Measurements from ENCODE around the gene PSMD5. TPM values are rescaled to one million over a fixed set of nuclear protein-coding genes. Genes with fewer than 3 reads are reported as not detected.

PSMD5 gene
- total and polyA plus RNA-seq, 9 of the 15 experiments (the other 6 are each of a cell fraction or from before 2014, with no cell fraction given) = 46.4 to 148 (median 76.3) TPM

DNA sequence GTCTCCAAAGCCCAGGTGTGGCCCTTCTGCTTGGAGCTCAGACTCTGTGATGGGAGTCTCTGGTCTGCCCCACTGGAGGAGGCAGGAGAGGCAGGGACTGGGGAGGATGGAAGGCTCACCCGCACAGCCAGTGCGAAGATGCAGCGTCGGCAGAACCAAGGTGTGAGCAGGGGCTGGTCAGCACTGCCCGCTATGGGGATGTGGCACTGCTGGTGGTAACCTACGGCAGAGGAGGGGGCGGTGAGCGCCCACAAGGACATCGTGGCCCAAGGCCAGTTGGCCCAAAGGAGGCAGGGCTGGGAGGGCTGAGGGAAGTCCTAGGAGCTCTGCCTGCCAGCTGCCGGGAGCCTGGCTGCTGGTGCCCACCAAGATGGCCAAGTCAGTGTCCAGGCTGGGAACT lies 27.0 kb upstream of the PSMD5 start:
- Histone ChIP-seq H3K79me2 (ENCODE audit: control insufficient read depth, insufficient read depth, low read length) (peaks cover 36% of the 10 kb centered on the region), H3K4me3 (no peak overlapping the region), H4K20me1 (replicated peaks; ENCODE audit: control insufficient read depth, insufficient read depth, low read length) (no peaks in the 10 kb centered on the region), H3K27me3 (ENCODE audit: control insufficient read depth in 2 of 2, insufficient read depth in 2 of 2, low read length in 2 of 2) (no peaks in the 10 kb centered on the region), H3K9me1 (ENCODE audit: control insufficient read depth, insufficient read depth, low read length) (peaks cover 8% of the 10 kb centered on the region), H3K36me3 (ENCODE audit: control insufficient read depth, insufficient read depth, low read length) (peaks cover 90% of the 10 kb centered on the region), H3K9me3 (replicated peaks; ENCODE audit: control insufficient read depth, insufficient read depth, low read depth, low read length) (no peaks in the 10 kb centered on the region), H3K4me2 (ENCODE audit: insufficient read depth, low read length) (peak overlapping the region; percentile 89), H3K9ac (ENCODE audit: insufficient read depth in 1 of 2, low read depth in 2 of 2, low read length in 2 of 2) (peak overlapping the region; percentile 49 to 82), H3K27ac (ENCODE audit: extremely low read depth, low read depth, low read length) (peak overlapping the region; percentile 76), H2AFZ (ENCODE audit: low read depth, low read length) (no peak overlapping the region), H3K4me1 (replicated peaks in 1 of 2; ENCODE audit: control insufficient read depth in 2 of 2, insufficient read depth in 2 of 2, low read length in 2 of 2) (peaks cover 22 to 31% of the 10 kb centered on the region in 2 experiments)
- CTCF ChIA-PET (ENCODE audit: low intra/inter-chr PET ratio) = interaction anchor here (0.7 kb wide), 1 partner anchor 1381 kb away, joined by 3 read pairs; no protein-coding TSS in a partner anchor
- BruUV-seq (replicated peaks) = no TSS peak
- ATAC-seq (no peak), DNase-seq (ENCODE audit: extremely low read depth in 1 of 4, low spot score in 3 of 4) (no peak), FAIRE-seq (no peak)
- WGBS (ENCODE audit: insufficient coverage, low coverage, missing lambda C conversion rate) = 93% methylated on average over 10 of the region's 10 CpGs
- peak; percentile 42 for TF ChIP-seq SMAD1 (IDR thresholded peaks at IDR 0.05; ENCODE audit: low read depth, low read length, partially characterized antibody)
- no peak for TF ChIP-seq KDM5B (IDR thresholded peaks at IDR 0.05; ENCODE audit: insufficient replicate concordance, low read depth, low read length)
- no peak for TF ChIP-seq NR2C2 (CRISPR knock-in tag; IDR thresholded peaks at IDR 0.05)
- no peak for TF ChIP-seq NR2C2 (tag; IDR thresholded peaks at IDR 0.05)
- peak; percentile 9 for TF ChIP-seq ZFP36 (IDR thresholded peaks at IDR 0.05; ENCODE audit: low read depth, low read length, partially characterized antibody)
- TF ChIP-seq CHD2 (IDR thresholded peaks at IDR 0.05; ENCODE audit: low read depth, low read length) = peak; percentile 15; the same call in 1 of the 2 replicates
- TF ChIP-seq RBBP5 (IDR thresholded peaks at IDR 0.05; ENCODE audit: borderline replicate concordance, insufficient read depth, low read length, poor library complexity, severe bottlenecking) = no peak
- intact Hi-C loops (cut with micrococcal nuclease) (loop anchor here (1.0 to 10.0 kb wide), 5 partner anchors 8 to 255 kb away; partner anchors contain the start of genes CNTRL and PHF19), in situ Hi-C loops (cut with MboI) (loop anchor here (5.0 kb wide), 1 partner anchor 62 kb away; no protein-coding TSS in a partner anchor)
- POLR2A ChIA-PET = interaction anchor here (0.6 to 15.5 kb wide), 11 partner anchors 9 to 329 kb away, joined by 3 to 464 read pairs (median 5); partner anchors contain the start of genes FBXW2, PHF19 and PSMD5
